HL-60 (cell line): Measurements from ENCODE around the gene PTPRN2.

ENCODE experiments used
- CTCF ChIP-seq: IDR thresholded peaks from one replicate; pipeline ENCODE4 v1.5.1; 2011; ENCODE audit warnings: low read length, control low read depth, inconsistent platforms; ENCODE audit not compliant: insufficient read depth
- POLR2AphosphoS5 ChIP-seq: IDR thresholded peaks from 2 replicates; pipeline ENCODE4 v1.6.1; 2012; ENCODE audit warnings: low read depth
- REST ChIP-seq: IDR thresholded peaks from 2 replicates; pipeline ENCODE4 v1.6.1; 2012; ENCODE audit warnings: low read depth; ENCODE audit not compliant: insufficient replicate concordance

- no peak for TF ChIP-seq CTCF
- TF ChIP-seq POLR2AphosphoS5: no peak
- no peak for TF ChIP-seq REST
Observed at GRCh38 chr7:157568770-157569584, 1018.6 kb downstream of the PTPRN2 start.
